ENCODE data around the gene MRTFA. TPM values are rescaled to one million over a fixed set of nuclear protein-coding genes. Genes with fewer than 3 reads are reported as not detected.
"Not testable (repeated sequence)": the region's sequence is repeated elsewhere in the genome, so short reads cannot be mapped to it uniquely, and the experiment has no call there.

MRTFA gene
- total RNA-seq, 3 donors from 2014 or later (not counting 1 experiment from before 2014, with no cell fraction given) = 81.8 to 91.9 (median 83.5) TPM

GRCh38 chr22:40534379-40535188 lies 101.9 kb downstream of the MRTFA start:
- Mint-ChIP-seq H3K9me3 (no peaks in the 10 kb centered on the region), H3K4me1 (peaks cover 37 to 45% of the 10 kb centered on the region in 2 donors), H3K27me3 (ENCODE audit: low read depth in 2 of 2) (no peaks in the 10 kb centered on the region), H3K4me3 (peak overlapping the region; percentile 75), H3K27ac (peak overlapping the region; percentile 87 to 88), H3K36me3 (no peaks in the 10 kb centered on the region)
- TF ChIP-seq CTCF (IDR thresholded peaks at IDR 0.05) = no peak
- intact Hi-C loops (cut with micrococcal nuclease) = no loop called here
- Histone ChIP-seq H3K36me3 (ENCODE audit: control insufficient read depth, insufficient read depth, low read length) (no peaks in the 10 kb centered on the region), H3K27me3 (ENCODE audit: control insufficient read depth, insufficient read depth, low read length) (no peaks in the 10 kb centered on the region), H3K4me3 (ENCODE audit: low read length) (no peak overlapping the region), H3K4me1 (ENCODE audit: control insufficient read depth, insufficient read depth, low read length) (peaks cover 7% of the 10 kb centered on the region), H3K27ac (ENCODE audit: low read length) (peak overlapping the region; percentile 14), H3K9me3 (ENCODE audit: control insufficient read depth, insufficient read depth, low read length) (no peaks in the 10 kb centered on the region)
- ATAC-seq (no peak), DNase-seq (no peak)
- 59% methylated on average over 5 of the region's 6 CpGs for WGBS (ENCODE audit: insufficient coverage)

- peaks cover 37 to 45% of the 10 kb centered on the region in 2 donors for H3K4me1 Mint-ChIP-seq
- peak overlapping the region; percentile 54 for H3K27ac ChIP-seq (ENCODE audit: low read length)
- no peaks in the 10 kb centered on the region for H3K27me3 Mint-ChIP-seq (ENCODE audit: low read depth in 2 of 2)
- H3K4me3 Mint-ChIP-seq = peak overlapping the region; percentile 75
- DNase-seq (peak in 1 of 2 donors; percentile 85), ATAC-seq (peak; percentile 96 to 100 (median 99))
- no peaks in the 10 kb centered on the region for H3K27me3 ChIP-seq (ENCODE audit: control insufficient read depth, insufficient read depth, low read length)
- WGBS (ENCODE audit: insufficient coverage) = 0% methylated on average over 1 of the region's 4 CpGs
- H3K9me3 Mint-ChIP-seq = no peaks in the 10 kb centered on the region
- no peak for TF ChIP-seq CTCF (IDR thresholded peaks at IDR 0.05)
- no peaks in the 10 kb centered on the region for H3K36me3 ChIP-seq (ENCODE audit: control insufficient read depth, insufficient read depth, low read length)
- H3K4me1 ChIP-seq (ENCODE audit: control insufficient read depth, insufficient read depth, low read length) = peaks cover 7% of the 10 kb centered on the region
- H3K27ac Mint-ChIP-seq = peak overlapping the region; percentile 87 to 88
- H3K36me3 Mint-ChIP-seq = no peaks in the 10 kb centered on the region
- intact Hi-C loops (cut with micrococcal nuclease) = loop anchor here (2.0 kb wide), 1 partner anchor 103 kb away; the partner anchor contains the start of gene MRTFA
- peak overlapping the region; percentile 6 for H3K4me3 ChIP-seq (ENCODE audit: low read length)
- no peaks in the 10 kb centered on the region for H3K9me3 ChIP-seq (ENCODE audit: control insufficient read depth, insufficient read depth, low read length)
Observed at GRCh38 chr22:40533712-40534378, 102.7 kb downstream of the MRTFA start.

- Mint-ChIP-seq H3K4me3 (peak overlapping the region; percentile 75), H3K4me1 (peaks cover 37 to 45% of the 10 kb centered on the region in 2 donors), H3K36me3 (no peaks in the 10 kb centered on the region), H3K27ac (peak overlapping the region; percentile 87 to 88), H3K9me3 (no peaks in the 10 kb centered on the region), H3K27me3 (ENCODE audit: low read depth in 2 of 2) (no peaks in the 10 kb centered on the region)
- Histone ChIP-seq H3K27me3 (ENCODE audit: control insufficient read depth, insufficient read depth, low read length) (no peaks in the 10 kb centered on the region), H3K4me3 (ENCODE audit: low read length) (no peak overlapping the region), H3K27ac (ENCODE audit: low read length) (no peak overlapping the region), H3K9me3 (ENCODE audit: control insufficient read depth, insufficient read depth, low read length) (no peaks in the 10 kb centered on the region), H3K4me1 (ENCODE audit: control insufficient read depth, insufficient read depth, low read length) (peaks cover 7% of the 10 kb centered on the region), H3K36me3 (ENCODE audit: control insufficient read depth, insufficient read depth, low read length) (no peaks in the 10 kb centered on the region)
- TF ChIP-seq CTCF (IDR thresholded peaks at IDR 0.05) = no peak
- intact Hi-C loops (cut with micrococcal nuclease) = loop anchor here (2.0 kb wide), 1 partner anchor 105 kb away; the partner anchor contains the start of gene MRTFA
- WGBS (ENCODE audit: insufficient coverage) = 61% methylated on average over 3 of the region's 3 CpGs
- ATAC-seq = no peak
- DNase-seq = no peak
Observed at GRCh38 chr22:40531951-40532900, 104.3 kb downstream of the MRTFA start.

GRCh38 chr22:40530391-40530790 lies 106.1 kb downstream of the MRTFA start:
- H3K4me3 ChIP-seq (ENCODE audit: low read length); H3K27ac Mint-ChIP-seq; H3K4me3 Mint-ChIP-seq; H3K36me3 Mint-ChIP-seq; H3K27ac ChIP-seq (ENCODE audit: low read length); H3K36me3 ChIP-seq (ENCODE audit: control insufficient read depth, insufficient read depth, low read length); H3K9me3 ChIP-seq (ENCODE audit: control insufficient read depth, insufficient read depth, low read length); H3K27me3 Mint-ChIP-seq (ENCODE audit: low read depth in 2 of 2); H3K9me3 Mint-ChIP-seq; H3K4me1 ChIP-seq (ENCODE audit: control insufficient read depth, insufficient read depth, low read length); H3K27me3 ChIP-seq (ENCODE audit: control insufficient read depth, insufficient read depth, low read length); intact Hi-C loops (cut with micrococcal nuclease); DNase-seq; ATAC-seq: not testable (repeated sequence)
- H3K4me1 Mint-ChIP-seq = peaks cover 37 to 54% of the 10 kb centered on the region in 2 donors
- WGBS (ENCODE audit: insufficient coverage) = 100% methylated on average over 1 of the region's 6 CpGs
